Mammary epithelial cell (primary cell): ENCODE results near the gene HSH2D.

Experiments used
- CTCF ChIP-seq, 2 donors: IDR thresholded peaks in 1 of 2; conservative IDR thresholded peaks in 1 of 2; 2 replicates each; pipeline ENCODE4 v1.5.1; 2011 to 2012; ENCODE audit warnings: inconsistent platforms in 2 of 2, low read length in 2 of 2, mild to moderate bottlenecking in 2 of 2, control low read depth in 1 of 2, low read depth in 1 of 2; ENCODE audit not compliant: insufficient read depth in 1 of 2; ENCODE audit errors: extremely low read depth in 1 of 2
- EZH2 ChIP-seq: IDR thresholded peaks from 2 replicates; pipeline ENCODE4 v1.6.1; 2012; ENCODE audit warnings: low read length, inconsistent platforms, borderline replicate concordance

- TF ChIP-seq CTCF (conservative IDR thresholded peaks at IDR 0.05 in 1 of 2, IDR thresholded peaks at IDR 0.05 in 1 of 2; ENCODE audit: extremely low read depth in 1 of 2, insufficient read depth in 1 of 2, low read depth in 1 of 2, low read length in 2 of 2), result no peak
- TF ChIP-seq EZH2, result no peak
These were observed 22.3 kb upstream of the HSH2D start for GRCh38 chr19:16121141-16121540.
